PC-3 (cell line): ENCODE measurements around the gene PTH1R. TPM values are rescaled to one million over a fixed set of nuclear protein-coding genes. Genes with fewer than 3 reads are reported as not detected.

ENCODE experiments used
- ATAC-seq: fragments of 200-7000 bp; cut with Tn5 transposase; 2 replicates; pipeline ENCODE4 v1.9.1; 2020; ENCODE audit warnings: mild to moderate bottlenecking, moderate library complexity
- BruUV-seq: library from RNA; stranded (reverse); fragments of 400-500 nt; replicated peaks from 2 replicates; lab custom pipeline; 2021; lab: Mats Ljungman, UMichigan
- CTCF ChIA-PET: fragments of 300-600 bp; sonication (Branson Sonifier 250); formaldehyde crosslinking; loops from one replicate; lab custom pipeline; 2022; ENCODE audit warnings: antibody characterized with exemption; lab: Charles Lee
- POLR2A ChIA-PET: fragments of 300-600 bp; sonication (Branson Sonifier 250); formaldehyde crosslinking; loops from one replicate; lab custom pipeline; 2022; ENCODE audit warnings: antibody characterized with exemption; ENCODE audit not compliant: unreplicated experiment; lab: Charles Lee
- DNase-seq: peaks from one replicate; pipeline ENCODE4 v3.0.0-alpha.2; 2015
- H2AFZ ChIP-seq: fragments of 300-600 bp; sonication (generic); 2 replicates; pipeline ENCODE4 v1.6.0; 2016; ENCODE audit warnings: antibody characterized with exemption, low read length
- H3F3A ChIP-seq: fragments of 300-600 bp; sonication (generic); one replicate; pipeline ENCODE4 v1.6.0; 2017; ENCODE audit warnings: antibody characterized with exemption, low read length, control low read depth, mild to moderate bottlenecking; ENCODE audit not compliant: unreplicated experiment
- H3K27ac ChIP-seq: fragments of 300-600 bp; sonication (generic); 2 replicates; pipeline ENCODE4 v1.5.1; 2016; ENCODE audit warnings: mild to moderate bottlenecking, low read length
- H3K27me3 ChIP-seq: fragments of 300-600 bp; sonication (generic); 2 replicates; pipeline ENCODE4 v1.6.1; 2016; ENCODE audit warnings: low read length, mixed read lengths
- H3K36me3 ChIP-seq: fragments of 300-600 bp; sonication (generic); 2 replicates; pipeline ENCODE4 v1.6.1; 2016; ENCODE audit warnings: low read depth, mixed run types, low read length, mixed read lengths
- H3K4me1 ChIP-seq: fragments of 300-600 bp; sonication (generic); 2 replicates; pipeline ENCODE4 v1.5.1; 2016; ENCODE audit warnings: low read length; ENCODE audit not compliant: insufficient read depth
- H3K4me2 ChIP-seq: fragments of 300-600 bp; sonication (generic); 2 replicates; pipeline ENCODE4 v1.6.0; 2016; ENCODE audit warnings: low read length
- H3K4me3 ChIP-seq: fragments of 300-600 bp; sonication (generic); 2 replicates; pipeline ENCODE4 v1.5.1; 2016; ENCODE audit warnings: mild to moderate bottlenecking, low read length, mixed read lengths
- H3K79me2 ChIP-seq: fragments of 300-600 bp; sonication (generic); 2 replicates; pipeline ENCODE4 v1.6.1; 2017; ENCODE audit warnings: low read length, mixed read lengths
- H3K9ac ChIP-seq: fragments of 300-600 bp; sonication (generic); 2 replicates; pipeline ENCODE4 v1.6.0; 2016; ENCODE audit warnings: mild to moderate bottlenecking, low read length
- H3K9me2 ChIP-seq: fragments of 300-600 bp; sonication (generic); replicated peaks from 2 replicates; pipeline ENCODE4 v1.6.1; 2016; ENCODE audit warnings: mixed run types, low read length, mixed read lengths
- H3K9me3 ChIP-seq: fragments of 300-600 bp; sonication (generic); 2 replicates; pipeline ENCODE4 v1.6.1; 2016; ENCODE audit warnings: low read length, mixed read lengths
- H4K20me1 ChIP-seq: fragments of 300-600 bp; sonication (generic); 2 replicates; pipeline ENCODE4 v1.6.1; 2016; ENCODE audit warnings: low read length, mixed read lengths
- CTCF ChIP-seq: fragments of 300-600 bp; sonication (generic); conservative IDR thresholded peaks from 2 replicates; pipeline ENCODE4 v1.5.1; 2017; ENCODE audit warnings: antibody characterized with exemption, low read depth, mild to moderate bottlenecking, low read length
- EZH2 ChIP-seq: fragments of 300-600 bp; sonication (generic); IDR thresholded peaks from one replicate; pipeline ENCODE4 v1.6.1; 2017; ENCODE audit warnings: antibody characterized with exemption, mild to moderate bottlenecking, low read length; ENCODE audit not compliant: unreplicated experiment
- EZH2phosphoT487 ChIP-seq: fragments of 300-600 bp; sonication (generic); IDR thresholded peaks from 2 replicates; pipeline ENCODE4 v1.6.1; 2018; ENCODE audit warnings: mild to moderate bottlenecking, antibody characterized with exemption, low read length, borderline replicate concordance
- intact Hi-C: fragments of 100-400 bp; cut with micrococcal nuclease; formaldehyde crosslinking; loops from 2 replicates; pipeline ENCODE4 v1.9.0; 2023
- total RNA-seq: library from RNA; depleted of rRNA; stranded (reverse); fragments of >200 nt; gene quantifications from 2 replicates; pipeline ENCODE4 v1.2.3, GENCODE V29; 2014

PTH1R gene
- total RNA-seq, 1 experiment from 2014 or later = not detected

DNA sequence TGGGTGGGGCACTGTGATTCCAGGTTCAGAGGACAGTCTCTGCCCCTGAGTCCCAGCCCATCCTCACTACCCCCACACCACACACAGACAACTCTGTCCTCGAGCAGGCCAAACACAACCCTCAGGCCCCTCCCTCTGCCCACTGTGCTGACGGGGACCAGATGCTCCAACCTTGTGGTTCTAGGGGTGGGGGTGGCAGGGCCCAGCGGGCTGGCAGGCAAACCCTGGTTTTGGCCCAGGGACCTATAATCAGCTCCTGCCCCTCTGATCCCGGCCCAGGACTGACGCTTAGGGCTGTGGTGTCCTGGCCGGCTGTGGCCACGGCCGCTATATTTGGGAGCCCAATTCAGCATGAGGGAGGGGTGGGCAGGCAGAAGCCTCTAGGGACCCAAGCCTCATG is 9.2 kb upstream of the PTH1R start:
- Histone ChIP-seq H3F3A (no peaks in the 10 kb centered on the region), H2AFZ (no peak overlapping the region), H3K4me3 (no peak overlapping the region), H3K4me1 (no peaks in the 10 kb centered on the region), H3K9ac (no peak overlapping the region), H3K9me3 (no peaks in the 10 kb centered on the region), H3K9me2 (no peaks in the 10 kb centered on the region), H4K20me1 (no peaks in the 10 kb centered on the region), H3K36me3 (no peaks in the 10 kb centered on the region), H3K27ac (no peak overlapping the region), H3K79me2 (no peaks in the 10 kb centered on the region), H3K4me2 (no peak overlapping the region), H3K27me3 (no peaks in the 10 kb centered on the region)
- DNase-seq = no peak
- CTCF ChIA-PET = no interaction called here
- intact Hi-C loops = no loop called here
- no TSS peak for BruUV-seq
- POLR2A ChIA-PET = no interaction called here
- no peak for ATAC-seq
- no peak for TF ChIP-seq CTCF
- no peak for TF ChIP-seq EZH2
- TF ChIP-seq EZH2phosphoT487 = no peak

DNA sequence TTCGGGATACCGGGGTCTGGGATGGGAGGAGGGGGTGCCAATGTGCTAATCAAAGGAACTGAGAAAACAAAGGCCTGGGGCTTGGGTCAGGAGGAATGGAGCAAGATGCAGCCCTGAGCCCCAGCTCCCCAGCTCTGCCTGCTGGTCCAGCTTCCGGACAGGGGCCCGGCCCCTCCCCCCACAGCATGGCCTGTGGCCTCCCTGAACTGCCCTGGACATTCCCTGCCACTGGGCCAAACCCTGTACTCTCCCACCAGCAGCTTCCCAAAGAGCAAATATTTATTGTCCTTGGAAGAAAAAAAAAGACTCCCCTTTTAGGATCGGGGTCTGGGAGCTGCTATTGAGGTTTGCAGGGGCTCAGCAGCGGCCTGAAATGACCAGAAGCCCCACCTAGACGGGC is 8.6 kb upstream of the PTH1R start:
- Histone ChIP-seq H3K9me3 (no peaks in the 10 kb centered on the region), H3K4me2 (no peak overlapping the region), H3K27me3 (no peaks in the 10 kb centered on the region), H2AFZ (no peak overlapping the region), H4K20me1 (no peaks in the 10 kb centered on the region), H3K4me1 (no peaks in the 10 kb centered on the region), H3K36me3 (no peaks in the 10 kb centered on the region), H3K4me3 (no peak overlapping the region), H3F3A (no peaks in the 10 kb centered on the region), H3K9me2 (no peaks in the 10 kb centered on the region), H3K79me2 (no peaks in the 10 kb centered on the region), H3K27ac (no peak overlapping the region), H3K9ac (no peak overlapping the region)
- CTCF ChIA-PET = interaction anchor here (0.6 kb wide), 1 partner anchor 317 kb away, joined by 6 read pairs; no protein-coding TSS in a partner anchor
- DNase-seq = no peak
- ATAC-seq = no peak
- intact Hi-C loops = no loop called here
- TF ChIP-seq EZH2phosphoT487 (no peak), CTCF (no peak), EZH2 (no peak)
- POLR2A ChIA-PET = no interaction called here
- no TSS peak for BruUV-seq

GRCh38 chr3:46869440-46869839 is 8.1 kb upstream of the PTH1R start:
- H3K4me3 ChIP-seq = no peak overlapping the region
- H3K27ac ChIP-seq = no peak overlapping the region
- CTCF ChIA-PET = no interaction called here
- BruUV-seq = no TSS peak
- no peaks in the 10 kb centered on the region for H3K27me3 ChIP-seq
- no peaks in the 10 kb centered on the region for H3K36me3 ChIP-seq
- TF ChIP-seq EZH2 = no peak
- no peak for TF ChIP-seq CTCF
- no peak for TF ChIP-seq EZH2phosphoT487
- H2AFZ ChIP-seq = no peak overlapping the region
- H3K79me2 ChIP-seq = no peaks in the 10 kb centered on the region
- H3K9ac ChIP-seq = no peak overlapping the region
- no peak for ATAC-seq
- intact Hi-C loops = no loop called here
- POLR2A ChIA-PET = no interaction called here
- no peaks in the 10 kb centered on the region for H3K9me2 ChIP-seq
- H3K9me3 ChIP-seq = no peaks in the 10 kb centered on the region
- H4K20me1 ChIP-seq = no peaks in the 10 kb centered on the region
- H3K4me1 ChIP-seq = no peaks in the 10 kb centered on the region
- H3F3A ChIP-seq = no peaks in the 10 kb centered on the region
- DNase-seq = no peak
- no peak overlapping the region for H3K4me2 ChIP-seq
